GM12878 (cell line): ENCODE measurements around the gene ARFRP1. TPM values are rescaled to one million over a fixed set of nuclear protein-coding genes. Genes with fewer than 3 reads are reported as not detected.

Experiments
- CBX3 ChIP-seq: fragments of 200-600 bp; sonication (generic); IDR thresholded peaks from 2 replicates; pipeline ENCODE4 v1.6.1; 2016; ENCODE audit warnings: low read depth, borderline replicate concordance
- CHD2 ChIP-seq: IDR thresholded peaks from 2 replicates; pipeline ENCODE4 v1.6.1; 2011; ENCODE audit warnings: low read depth, low read length, improper control_type of control experiment, borderline replicate concordance
- CREM ChIP-seq: IDR thresholded peaks from 2 replicates; pipeline ENCODE4 v1.6.1; 2014; ENCODE audit warnings: antibody characterized with exemption, low read depth
- HDAC6 ChIP-seq: fragments of 200-600 bp; sonication (generic); IDR thresholded peaks from one replicate; pipeline ENCODE4 v1.8.0; 2017; ENCODE audit warnings: antibody characterized with exemption; ENCODE audit not compliant: unreplicated experiment
- MYC ChIP-seq: IDR thresholded peaks from 2 replicates; pipeline ENCODE4 v1.6.1; 2011; ENCODE audit warnings: mild to moderate bottlenecking, low read length, moderate library complexity, inconsistent platforms; ENCODE audit not compliant: insufficient read depth, insufficient replicate concordance, insufficient read length, severe bottlenecking
- NFXL1 ChIP-seq: fragments of 450-650 bp; IDR thresholded peaks from 2 replicates; pipeline ENCODE4 v1.6.1; 2017; ENCODE audit warnings: antibody characterized with exemption, mild to moderate bottlenecking, borderline replicate concordance
- POLR2AphosphoS5 ChIP-seq: IDR thresholded peaks from 2 replicates; pipeline ENCODE4 v1.6.1; 2011; ENCODE audit warnings: mild to moderate bottlenecking, low read length, inconsistent platforms
- POU2F2 ChIP-seq: IDR thresholded peaks from 3 replicates; pipeline ENCODE4 v1.6.1; 2011; ENCODE audit warnings: low read depth, mild to moderate bottlenecking, low read length, borderline replicate concordance
- SIX5 ChIP-seq: IDR thresholded peaks from 2 replicates; pipeline ENCODE4 v1.6.1; 2011; ENCODE audit warnings: mild to moderate bottlenecking, low read depth, low read length, moderate library complexity; ENCODE audit not compliant: severe bottlenecking
- SMAD1 ChIP-seq: fragments of 450-650 bp; IDR thresholded peaks from 2 replicates; pipeline ENCODE4 v1.6.1; 2018; ENCODE audit warnings: mild to moderate bottlenecking, low read depth; ENCODE audit not compliant: partially characterized antibody
- SMC3 ChIP-seq: IDR thresholded peaks from 2 replicates; pipeline ENCODE4 v1.6.1; 2011; ENCODE audit warnings: low read length, improper control_type of control experiment, borderline replicate concordance
- STAT1 ChIP-seq: fragments of 450-650 bp; conservative IDR thresholded peaks from 2 replicates; pipeline ENCODE4 v1.6.1; 2014; ENCODE audit warnings: antibody characterized with exemption, mild to moderate bottlenecking
- SUZ12 ChIP-seq: fragments of 200-600 bp; sonication (generic); IDR thresholded peaks from one replicate; pipeline ENCODE4 v1.6.1; 2018; ENCODE audit warnings: antibody characterized with exemption, mild to moderate bottlenecking; ENCODE audit not compliant: unreplicated experiment
- YBX1 ChIP-seq: fragments of 450-650 bp; IDR thresholded peaks from 2 replicates; pipeline ENCODE4 v1.6.1; 2016; ENCODE audit warnings: antibody characterized with exemption
- ZBTB33 ChIP-seq: fragments of 450-650 bp; IDR thresholded peaks from 2 replicates; pipeline ENCODE4 v1.6.1; 2017; ENCODE audit warnings: mild to moderate bottlenecking
- ZZZ3 ChIP-seq: IDR thresholded peaks from 2 replicates; pipeline ENCODE4 v1.6.1; 2011; ENCODE audit warnings: low read depth; ENCODE audit not compliant: control insufficient read depth, insufficient read length
- polyA plus RNA-seq, 11 experiments: library from polyadenylated mRNA; depleted of rRNA in 4 of 11; unstranded in 6 of 11; stranded (reverse) in 5 of 11; fragments of >200 nt; fragmentation: Nextera tagmentation in 4 of 11; fragmentation: Illumina TruSeq in 1 of 11; extraction: Ambion mirVana in 4 of 11; extraction: Trizol in 1 of 11; gene quantifications; 1 replicate in 1 of 11; 2 replicates in 10 of 11; pipeline versions ENCODE4 v1.2.1 to v1.2.3, GENCODE V29; 2011 to 2016; ENCODE audit warnings: inconsistent platforms in 2 of 11, missing spikeins in 2 of 11, low read depth in 1 of 11
- total RNA-seq, 4 experiments: library from RNA; depleted of rRNA in 3 of 4; stranded (reverse); fragments of >200 nt in 3 of 4; fragmentation: Illumina TruSeq in 1 of 4; extraction: Trizol in 1 of 4; gene quantifications; 2 replicates each; pipeline versions ENCODE4 v1.2.1 to v1.2.3, GENCODE V29; 2013 to 2021
- TF ChIP-seq, protein P1 (sequence below): IDR thresholded peaks from 2 replicates; pipeline ENCODE4 v1.6.1; 2012; ENCODE audit warnings: mild to moderate bottlenecking, low read depth, low read length
- TF ChIP-seq, protein P2 (sequence below): IDR thresholded peaks from 2 replicates; pipeline ENCODE4 v1.6.1; 2011; ENCODE audit warnings: low read depth, mild to moderate bottlenecking, low read length, moderate library complexity, borderline replicate concordance; ENCODE audit errors: extremely low read depth
- TF ChIP-seq, protein P3 (sequence below): fragments of 450-650 bp; IDR thresholded peaks from 2 replicates; pipeline ENCODE4 v1.6.1; 2014; ENCODE audit warnings: mild to moderate bottlenecking
- TF ChIP-seq, protein P4 (sequence below): fragments of 450-650 bp; IDR thresholded peaks from 2 replicates; pipeline ENCODE4 v1.6.1; 2018; ENCODE audit warnings: mild to moderate bottlenecking, low read depth, moderate library complexity; ENCODE audit not compliant: partially characterized antibody

The ARFRP1 gene
- total and polyA plus RNA-seq, 10 of the 15 experiments (the other 5 are each of a cell fraction or from before 2014, with no cell fraction given), result 0.37 to 71.7 (median 34.6) TPM

DNA sequence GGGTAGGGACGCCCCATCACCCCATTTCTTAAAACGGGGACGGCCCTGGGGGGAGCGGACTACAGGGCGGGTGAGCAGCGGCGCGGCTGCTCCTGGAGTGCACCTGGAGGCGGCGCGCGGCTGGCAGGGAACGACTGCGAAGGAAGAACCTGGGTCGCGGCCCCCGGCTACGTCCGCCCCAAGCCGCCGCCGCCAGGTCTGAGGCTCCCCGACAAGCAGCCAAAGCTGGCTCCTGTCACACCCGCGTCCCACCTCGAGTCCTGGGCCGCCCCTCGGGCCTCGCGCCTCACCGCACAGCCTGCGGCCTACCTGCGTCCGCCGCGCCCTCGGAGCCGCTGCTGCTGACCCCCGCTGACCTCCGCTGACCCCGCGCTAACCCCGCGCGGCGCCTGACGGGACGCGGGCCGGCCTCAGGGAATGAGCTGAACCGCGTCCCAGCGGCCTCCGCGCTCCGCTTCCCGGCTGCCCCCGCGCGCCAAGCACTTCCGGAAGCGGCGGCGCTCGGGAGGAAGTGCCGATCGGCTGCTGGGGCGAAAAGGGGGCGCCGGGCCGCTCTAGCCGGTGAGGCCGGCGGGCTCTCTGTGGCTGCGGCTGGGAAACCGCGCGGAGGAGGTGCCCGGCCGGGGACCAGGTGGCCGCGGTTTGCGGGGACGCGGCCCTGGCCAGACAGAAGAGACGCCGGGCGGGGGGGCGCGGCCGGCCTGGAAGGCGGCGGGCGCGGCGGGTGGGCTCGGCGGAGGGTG, at the start of gene ARFRP1, which contains the start of gene ZGPAT (continued):
- TF ChIP-seq, protein P1, sequence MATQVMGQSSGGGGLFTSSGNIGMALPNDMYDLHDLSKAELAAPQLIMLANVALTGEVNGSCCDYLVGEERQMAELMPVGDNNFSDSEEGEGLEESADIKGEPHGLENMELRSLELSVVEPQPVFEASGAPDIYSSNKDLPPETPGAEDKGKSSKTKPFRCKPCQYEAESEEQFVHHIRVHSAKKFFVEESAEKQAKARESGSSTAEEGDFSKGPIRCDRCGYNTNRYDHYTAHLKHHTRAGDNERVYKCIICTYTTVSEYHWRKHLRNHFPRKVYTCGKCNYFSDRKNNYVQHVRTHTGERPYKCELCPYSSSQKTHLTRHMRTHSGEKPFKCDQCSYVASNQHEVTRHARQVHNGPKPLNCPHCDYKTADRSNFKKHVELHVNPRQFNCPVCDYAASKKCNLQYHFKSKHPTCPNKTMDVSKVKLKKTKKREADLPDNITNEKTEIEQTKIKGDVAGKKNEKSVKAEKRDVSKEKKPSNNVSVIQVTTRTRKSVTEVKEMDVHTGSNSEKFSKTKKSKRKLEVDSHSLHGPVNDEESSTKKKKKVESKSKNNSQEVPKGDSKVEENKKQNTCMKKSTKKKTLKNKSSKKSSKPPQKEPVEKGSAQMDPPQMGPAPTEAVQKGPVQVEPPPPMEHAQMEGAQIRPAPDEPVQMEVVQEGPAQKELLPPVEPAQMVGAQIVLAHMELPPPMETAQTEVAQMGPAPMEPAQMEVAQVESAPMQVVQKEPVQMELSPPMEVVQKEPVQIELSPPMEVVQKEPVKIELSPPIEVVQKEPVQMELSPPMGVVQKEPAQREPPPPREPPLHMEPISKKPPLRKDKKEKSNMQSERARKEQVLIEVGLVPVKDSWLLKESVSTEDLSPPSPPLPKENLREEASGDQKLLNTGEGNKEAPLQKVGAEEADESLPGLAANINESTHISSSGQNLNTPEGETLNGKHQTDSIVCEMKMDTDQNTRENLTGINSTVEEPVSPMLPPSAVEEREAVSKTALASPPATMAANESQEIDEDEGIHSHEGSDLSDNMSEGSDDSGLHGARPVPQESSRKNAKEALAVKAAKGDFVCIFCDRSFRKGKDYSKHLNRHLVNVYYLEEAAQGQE, result no peak
- TF ChIP-seq STAT1 (no peak; the same call in 1 of the 2 replicates), POLR2AphosphoS5 (no peak; the same call in 1 of the 2 replicates), SIX5 (peak; percentile 46), HDAC6 (no peak), CREM (peak; percentile 32; the same call in 1 of the 2 replicates), NFXL1 (no peak), MYC (peak; percentile 69), SMAD1 (no peak), POU2F2 (peak; percentile 44; the same call in 1 of the 3 replicates), CHD2 (peak; percentile 59; the same call in 1 of the 2 replicates), SMC3 (no peak), YBX1 (no peak), SUZ12 (no peak), ZBTB33 (no peak), CBX3 (no peak), ZZZ3 (no peak)
- TF ChIP-seq, protein P2, sequence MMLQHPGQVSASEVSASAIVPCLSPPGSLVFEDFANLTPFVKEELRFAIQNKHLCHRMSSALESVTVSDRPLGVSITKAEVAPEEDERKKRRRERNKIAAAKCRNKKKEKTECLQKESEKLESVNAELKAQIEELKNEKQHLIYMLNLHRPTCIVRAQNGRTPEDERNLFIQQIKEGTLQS, result no peak
- TF ChIP-seq, protein P3, sequence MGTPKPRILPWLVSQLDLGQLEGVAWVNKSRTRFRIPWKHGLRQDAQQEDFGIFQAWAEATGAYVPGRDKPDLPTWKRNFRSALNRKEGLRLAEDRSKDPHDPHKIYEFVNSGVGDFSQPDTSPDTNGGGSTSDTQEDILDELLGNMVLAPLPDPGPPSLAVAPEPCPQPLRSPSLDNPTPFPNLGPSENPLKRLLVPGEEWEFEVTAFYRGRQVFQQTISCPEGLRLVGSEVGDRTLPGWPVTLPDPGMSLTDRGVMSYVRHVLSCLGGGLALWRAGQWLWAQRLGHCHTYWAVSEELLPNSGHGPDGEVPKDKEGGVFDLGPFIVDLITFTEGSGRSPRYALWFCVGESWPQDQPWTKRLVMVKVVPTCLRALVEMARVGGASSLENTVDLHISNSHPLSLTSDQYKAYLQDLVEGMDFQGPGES, result no peak
- TF ChIP-seq, protein P4, sequence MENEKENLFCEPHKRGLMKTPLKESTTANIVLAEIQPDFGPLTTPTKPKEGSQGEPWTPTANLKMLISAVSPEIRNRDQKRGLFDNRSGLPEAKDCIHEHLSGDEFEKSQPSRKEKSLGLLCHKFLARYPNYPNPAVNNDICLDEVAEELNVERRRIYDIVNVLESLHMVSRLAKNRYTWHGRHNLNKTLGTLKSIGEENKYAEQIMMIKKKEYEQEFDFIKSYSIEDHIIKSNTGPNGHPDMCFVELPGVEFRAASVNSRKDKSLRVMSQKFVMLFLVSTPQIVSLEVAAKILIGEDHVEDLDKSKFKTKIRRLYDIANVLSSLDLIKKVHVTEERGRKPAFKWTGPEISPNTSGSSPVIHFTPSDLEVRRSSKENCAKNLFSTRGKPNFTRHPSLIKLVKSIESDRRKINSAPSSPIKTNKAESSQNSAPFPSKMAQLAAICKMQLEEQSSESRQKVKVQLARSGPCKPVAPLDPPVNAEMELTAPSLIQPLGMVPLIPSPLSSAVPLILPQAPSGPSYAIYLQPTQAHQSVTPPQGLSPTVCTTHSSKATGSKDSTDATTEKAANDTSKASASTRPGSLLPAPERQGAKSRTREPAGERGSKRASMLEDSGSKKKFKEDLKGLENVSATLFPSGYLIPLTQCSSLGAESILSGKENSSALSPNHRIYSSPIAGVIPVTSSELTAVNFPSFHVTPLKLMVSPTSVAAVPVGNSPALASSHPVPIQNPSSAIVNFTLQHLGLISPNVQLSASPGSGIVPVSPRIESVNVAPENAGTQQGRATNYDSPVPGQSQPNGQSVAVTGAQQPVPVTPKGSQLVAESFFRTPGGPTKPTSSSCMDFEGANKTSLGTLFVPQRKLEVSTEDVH, result no peak
